H1 (cell line): ENCODE results near the gene HIVEP2. TPM values are rescaled to one million over a fixed set of nuclear protein-coding genes. Genes with fewer than 3 reads are reported as not detected.

ENCODE experiments used
- CTCF ChIA-PET: fragments of 300-600 bp; sonication (Branson Sonifier 250); formaldehyde crosslinking; loops from one replicate; lab custom pipeline; 2021; ENCODE audit not compliant: partially characterized antibody; lab: Charles Lee
- POLR2A ChIA-PET: fragments of 300-600 bp; sonication (Branson Sonifier 250); formaldehyde crosslinking; loops from one replicate; lab custom pipeline; 2021; ENCODE audit warnings: inconsistent platforms; ENCODE audit not compliant: partially characterized antibody; lab: Charles Lee
- DNase-seq, 2 experiments: peaks; one replicate each; pipeline versions ENCODE4 v3.0.0 to v3.0.0-alpha.2; 2010 to 2022; ENCODE audit warnings: low spot score in 2 of 2, low read depth in 1 of 2, mixed read lengths in 1 of 2
- FAIRE-seq: peaks from 2 replicates; lab custom pipeline; 2011; peaks lifted over from hg19 to GRCh38; lab: Jason Lieb, UNC
- H2AFZ ChIP-seq: 2 replicates; pipeline ENCODE4 v1.8.1; 2012; ENCODE audit warnings: low read length, inconsistent platforms
- H2AK5ac ChIP-seq: 2 replicates; pipeline ENCODE4 v1.6.1; 2013; ENCODE audit warnings: low read depth, low read length
- H2BK120ac ChIP-seq: replicated peaks from 2 replicates; pipeline ENCODE3; 2013; ENCODE audit warnings: low read depth, low read length, inconsistent platforms
- H2BK12ac ChIP-seq: 2 replicates; pipeline ENCODE4 v1.6.1; 2013; ENCODE audit warnings: low read depth, low read length
- H2BK15ac ChIP-seq: 2 replicates; pipeline ENCODE4 v1.6.1; 2013; ENCODE audit warnings: low read length
- H2BK20ac ChIP-seq: 2 replicates; pipeline ENCODE4 v1.6.1; 2013; ENCODE audit warnings: low read length
- H2BK5ac ChIP-seq: 2 replicates; pipeline ENCODE4 v1.6.1; 2013; ENCODE audit warnings: low read depth, low read length
- H3K14ac ChIP-seq: 2 replicates; pipeline ENCODE4 v1.6.1; 2013; ENCODE audit warnings: inconsistent platforms; ENCODE audit not compliant: insufficient read length
- H3K18ac ChIP-seq: 2 replicates; pipeline ENCODE4 v1.6.1; 2013; ENCODE audit warnings: low read length; ENCODE audit errors: extremely low read depth
- H3K23ac ChIP-seq: 2 replicates; pipeline ENCODE4 v1.6.1; 2013; ENCODE audit warnings: inconsistent platforms; ENCODE audit not compliant: insufficient read length
- H3K23me2 ChIP-seq: 2 replicates; pipeline ENCODE4 v1.6.1; 2013; ENCODE audit warnings: low read depth, low read length
- H3K27ac ChIP-seq: 2 replicates; pipeline ENCODE4 v1.6.1; 2011; ENCODE audit warnings: low read depth, low read length, inconsistent platforms
- H3K27me3 ChIP-seq, 4 experiments: replicated peaks in 1 of 4; 1 replicate in 1 of 4; 2 replicates in 3 of 4; pipeline versions ENCODE4 v1.6.1 to v1.8.1; 2011 to 2013; ENCODE audit warnings: low read length in 3 of 4, mild to moderate bottlenecking in 3 of 4, inconsistent platforms in 2 of 4, mixed read lengths in 2 of 4, moderate library complexity in 1 of 4; ENCODE audit not compliant: control insufficient read depth in 3 of 4, insufficient read depth in 3 of 4; ENCODE audit errors: extremely low read depth in 1 of 4
- H3K36me3 ChIP-seq, 4 experiments: 2 replicates each; pipeline versions ENCODE4 v1.6.1 to v1.8.1; 2011 to 2013; ENCODE audit warnings: mild to moderate bottlenecking in 4 of 4, low read length in 3 of 4, moderate library complexity in 2 of 4, control low read depth in 1 of 4, inconsistent platforms in 1 of 4; ENCODE audit not compliant: insufficient read depth in 4 of 4, control insufficient read depth in 2 of 4
- H3K4ac ChIP-seq: replicated peaks from 2 replicates; pipeline ENCODE3; 2013; ENCODE audit warnings: low read length, low read depth, mixed read lengths, inconsistent platforms; ENCODE audit not compliant: insufficient read length
- H3K4me1 ChIP-seq, 4 experiments: replicated peaks in 1 of 4; 1 replicate in 1 of 4; 2 replicates in 3 of 4; pipeline versions ENCODE4 v1.6.1 to v1.8.1; 2011 to 2013; ENCODE audit warnings: low read length in 3 of 4, inconsistent platforms in 2 of 4, mixed read lengths in 1 of 4; ENCODE audit not compliant: insufficient read depth in 4 of 4, control insufficient read depth in 3 of 4
- H3K4me2 ChIP-seq, 2 experiments: 2 replicates each; pipeline versions ENCODE4 v1.6.1 to v1.8.1; 2011 to 2013; ENCODE audit warnings: low read depth in 2 of 2, low read length in 2 of 2, control low read depth in 1 of 2, inconsistent platforms in 1 of 2, mild to moderate bottlenecking in 1 of 2; ENCODE audit not compliant: insufficient read depth in 1 of 2
- H3K4me3 ChIP-seq, 4 experiments: fragments of 200-600, 300-600 bp in 1 of 4; sonication (generic), shearing (Covaris generic), sonication (Bioruptor Twin) in 1 of 4; 2 replicates each; pipeline versions ENCODE4 v1.5.1 to v1.8.1; 2011 to 2016; ENCODE audit warnings: low read length in 4 of 4, low read depth in 3 of 4, control low read depth in 2 of 4, inconsistent platforms in 2 of 4, mild to moderate bottlenecking in 2 of 4, mixed read lengths in 1 of 4, moderate library complexity in 1 of 4; ENCODE audit not compliant: insufficient read depth in 2 of 4; ENCODE audit errors: extremely low read depth in 1 of 4
- H3K56ac ChIP-seq: replicated peaks from 2 replicates; pipeline ENCODE3; 2013; ENCODE audit warnings: low read depth, mild to moderate bottlenecking, mixed read lengths, low read length, inconsistent platforms; ENCODE audit not compliant: insufficient read length
- H3K79me1 ChIP-seq: 2 replicates; pipeline ENCODE4 v1.6.1; 2013; ENCODE audit warnings: low read depth, low read length, control low read depth
- H3K79me2 ChIP-seq, 2 experiments: 2 replicates each; pipeline versions ENCODE4 v1.6.1 to v1.8.1; 2012 to 2013; ENCODE audit warnings: low read length in 2 of 2, mild to moderate bottlenecking in 2 of 2, inconsistent platforms in 1 of 2; ENCODE audit not compliant: insufficient read depth in 2 of 2, control insufficient read depth in 1 of 2
- H3K9ac ChIP-seq, 4 experiments: replicated peaks in 1 of 4; 1 replicate in 1 of 4; 2 replicates in 3 of 4; pipeline versions ENCODE4 v1.6.1 to v1.8.1; 2011 to 2013; ENCODE audit warnings: low read depth in 3 of 4, low read length in 3 of 4, control low read depth in 2 of 4, mild to moderate bottlenecking in 2 of 4, moderate library complexity in 2 of 4, inconsistent platforms in 1 of 4; ENCODE audit errors: extremely low read depth in 1 of 4
- H3K9me3 ChIP-seq, 2 experiments: 2 replicates each; pipeline versions ENCODE4 v1.6.1 to v1.8.1; 2012 to 2013; ENCODE audit warnings: mild to moderate bottlenecking in 2 of 2, moderate library complexity in 2 of 2, control low read depth in 1 of 2, inconsistent platforms in 1 of 2, low read depth in 1 of 2, low read length in 1 of 2, mixed read lengths in 1 of 2; ENCODE audit not compliant: insufficient read depth in 2 of 2
- H4K20me1 ChIP-seq, 2 experiments: replicated peaks in 1 of 2; 2 replicates each; pipeline versions ENCODE3 to v1.8.1; 2011 to 2013; ENCODE audit warnings: inconsistent platforms in 2 of 2, low read length in 2 of 2, mild to moderate bottlenecking in 1 of 2; ENCODE audit not compliant: insufficient read depth in 2 of 2, control insufficient read depth in 1 of 2
- H4K5ac ChIP-seq: 2 replicates; pipeline ENCODE4 v1.6.1; 2013; ENCODE audit warnings: low read length, low read depth, mixed read lengths, inconsistent platforms; ENCODE audit not compliant: insufficient read length
- H4K8ac ChIP-seq: 2 replicates; pipeline ENCODE4 v1.8.0; 2013; ENCODE audit warnings: mild to moderate bottlenecking, moderate library complexity, low read length, inconsistent platforms; ENCODE audit not compliant: insufficient read depth; ENCODE audit errors: extremely low read depth
- H4K91ac ChIP-seq: replicated peaks from 2 replicates; pipeline ENCODE3; 2013; ENCODE audit warnings: low read length, mixed read lengths, inconsistent platforms; ENCODE audit not compliant: insufficient read length
- ATF3 ChIP-seq: IDR thresholded peaks from 2 replicates; pipeline ENCODE4 v1.6.1; 2011; ENCODE audit warnings: low read depth, mild to moderate bottlenecking, low read length; ENCODE audit not compliant: insufficient read depth
- CHD1 ChIP-seq: IDR thresholded peaks from 2 replicates; pipeline ENCODE4 v1.6.1; 2012; ENCODE audit warnings: low read depth, low read length, improper control_type of control experiment
- CTBP2 ChIP-seq: IDR thresholded peaks from 2 replicates; pipeline ENCODE4 v1.7.0; 2011; ENCODE audit warnings: borderline replicate concordance, mild to moderate bottlenecking, moderate library complexity, mixed read lengths, low read length; ENCODE audit not compliant: insufficient read depth, insufficient read length
- EZH2 ChIP-seq: fragments of 200-600 bp; sonication (generic); IDR thresholded peaks from 2 replicates; pipeline ENCODE4 v1.7.1; 2012; ENCODE audit warnings: low read depth, mild to moderate bottlenecking, moderate library complexity, low read length, inconsistent platforms; ENCODE audit not compliant: severe bottlenecking
- GTF2F1 ChIP-seq: IDR thresholded peaks from 2 replicates; pipeline ENCODE4 v1.6.1; 2012; ENCODE audit warnings: low read depth, low read length, improper control_type of control experiment, borderline replicate concordance
- JUN ChIP-seq: IDR thresholded peaks from 2 replicates; pipeline ENCODE4 v1.6.1; 2011; ENCODE audit warnings: low read depth, mild to moderate bottlenecking, improper control_type of control experiment, low read length
- KDM4A ChIP-seq: IDR thresholded peaks from one replicate; pipeline ENCODE4 v1.7.1; 2012; ENCODE audit warnings: low read depth, mild to moderate bottlenecking, moderate library complexity, low read length, inconsistent platforms; ENCODE audit not compliant: severe bottlenecking
- POLR2A ChIP-seq, 2 experiments: IDR thresholded peaks; 1 replicate in 1 of 2; 2 replicates in 1 of 2; pipeline ENCODE4 v1.6.1; 2011; ENCODE audit warnings: low read depth in 2 of 2, low read length in 2 of 2, mild to moderate bottlenecking in 2 of 2; ENCODE audit errors: control extremely low read depth in 1 of 2
- POLR2AphosphoS5 ChIP-seq: IDR thresholded peaks from 2 replicates; pipeline ENCODE4 v1.6.1; 2011; ENCODE audit warnings: low read depth, low read length
- POU5F1 ChIP-seq: IDR thresholded peaks from 2 replicates; pipeline ENCODE4 v1.6.1; 2011; ENCODE audit warnings: low read depth, mild to moderate bottlenecking, low read length, moderate library complexity
- RXRA ChIP-seq: IDR thresholded peaks from 2 replicates; pipeline ENCODE4 v1.6.1; 2011; ENCODE audit warnings: low read depth, mild to moderate bottlenecking, low read length, moderate library complexity; ENCODE audit not compliant: insufficient read depth
- SP2 ChIP-seq: IDR thresholded peaks from 2 replicates; pipeline ENCODE4 v1.6.1; 2012; ENCODE audit warnings: mild to moderate bottlenecking, low read length, inconsistent platforms
- TBP ChIP-seq: IDR thresholded peaks from 2 replicates; pipeline ENCODE4 v1.6.1; 2011; ENCODE audit warnings: low read depth, low read length, improper control_type of control experiment
- YY1 ChIP-seq: IDR thresholded peaks from 2 replicates; pipeline ENCODE4 v1.6.1; 2011; ENCODE audit warnings: low read depth, mild to moderate bottlenecking, low read length
- WGBS, 2 experiments: shearing (Covaris generic) in 1 of 2; methylation state at CpG; one replicate each; pipeline versions ENCODE4 v1.1.6 to v1.1.7; 2013 to 2015; ENCODE audit warnings: low lambda C conversion rate in 2 of 2, mixed read lengths in 2 of 2, inconsistent platforms in 1 of 2, low coverage in 1 of 2, missing lambda C conversion rate in 1 of 2; ENCODE audit not compliant: insufficient replicate concordance in 2 of 2, insufficient coverage in 1 of 2, insufficient read length in 1 of 2; ENCODE audit errors: extremely low coverage in 1 of 2, missing lambda C conversion rate in 1 of 2; 5-methylcytosine and 5-hydroxymethylcytosine counted together
- polyA plus RNA-seq, 7 experiments: library from polyadenylated mRNA; depleted of rRNA in 3 of 7; stranded (reverse) in 5 of 7; unstranded in 2 of 7; fragments of >200 nt in 5 of 7; fragments of 200-250 nt in 2 of 7; gene quantifications; 1 replicate in 5 of 7; 2 replicates in 1 of 7; 4 replicates in 1 of 7; pipeline versions ENCODE4 v1.2.1 to v1.2.3, GENCODE V29; 2011 to 2013; ENCODE audit warnings: missing spikeins in 2 of 7, mixed read lengths in 2 of 7
- total RNA-seq: library from RNA; stranded (reverse); fragmentation: NEBNext Ultra II Directional; extraction: Animal tissue kit (Norgen Biotek cat#: 25700); gene quantifications from 2 replicates; pipeline ENCODE4 v1.2.1, GENCODE V29; 2021

HIVEP2 gene
- total and polyA plus RNA-seq, 2 of the 8 experiments (the other 6 are each of a cell fraction or from before 2014, with no cell fraction given) = 2.2 to 6.1 TPM

GRCh38 chr6:142825760-142826159 is 119.2 kb downstream of the HIVEP2 start:
- Histone ChIP-seq H4K8ac (no peak overlapping the region), H4K5ac (no peak overlapping the region), H3K4me1 (peaks cover 0 to 5% (median 0%) of the 10 kb centered on the region in 4 experiments; a peak in 1 of 7 replicates), H3K14ac (no peak overlapping the region), H3K23me2 (no peaks in the 10 kb centered on the region), H3K79me1 (no peaks in the 10 kb centered on the region), H2AFZ (no peak overlapping the region), H3K4ac (no peak overlapping the region), H3K27ac (no peak overlapping the region), H2BK5ac (no peak overlapping the region), H2AK5ac (no peak overlapping the region), H3K9me3 (no peaks in the 10 kb centered on the region; a peak in 1 of 4 replicates), H3K9ac (no peak overlapping the region), H3K18ac (no peak overlapping the region), H4K20me1 (no peaks in the 10 kb centered on the region), H2BK15ac (no peak overlapping the region), H2BK20ac (no peak overlapping the region), H3K79me2 (no peaks in the 10 kb centered on the region; a peak in 1 of 4 replicates), H4K91ac (no peak overlapping the region), H3K23ac (no peak overlapping the region), H3K36me3 (no peaks in the 10 kb centered on the region), H3K4me3 (no peak overlapping the region), H3K27me3 (no peaks in the 10 kb centered on the region), H3K4me2 (no peak overlapping the region), H2BK120ac (no peak overlapping the region), H2BK12ac (no peak overlapping the region), H3K56ac (no peak overlapping the region)
- no peak for TF ChIP-seq CHD1
- no peak for TF ChIP-seq JUN
- TF ChIP-seq POU5F1 = no peak
- TF ChIP-seq YY1 = no peak
- no peak for TF ChIP-seq TBP
- no peak for TF ChIP-seq EZH2
- no peak for TF ChIP-seq SP2
- no peak for TF ChIP-seq RXRA
- TF ChIP-seq ATF3 = no peak
- TF ChIP-seq POLR2AphosphoS5 = no peak
- TF ChIP-seq GTF2F1 = no peak
- no peak for TF ChIP-seq KDM4A
- TF ChIP-seq CTBP2 = no peak
- no peak for TF ChIP-seq POLR2A (IDR thresholded peaks at IDR 0.05; ENCODE audit: control extremely low read depth in 1 of 2, low read depth in 2 of 2, low read length in 2 of 2)
- no peak for FAIRE-seq
- WGBS, 2 experiments = 93% methylated on average over 1 of the region's 1 CpG; no CpG with 5 or more reads in 1 of the 2 experiments
- ChIA-PET CTCF (interaction anchor here (0.5 to 4.0 kb wide), 2 partner anchors 10 to 727 kb away, joined by 3 to 20 read pairs; no protein-coding TSS in a partner anchor), POLR2A (no interaction called here)
- DNase-seq = no peak
